Ramos (cell line): ENCODE data around the gene TGOLN2.

Experiments
- in situ Hi-C: fragments of 300-500 bp; cut with MboI; formaldehyde crosslinking; loops from one replicate; pipeline ENCODE4 v1.14.3; 2022; ENCODE audit warnings: low sequenced_read_pairs; ENCODE audit not compliant: unreplicated experiment

TGOLN2 gene

GRCh38 chr2:85312404-85312803 lies 15.4 kb downstream of the TGOLN2 start:
- in situ Hi-C loops, result no loop called here

GRCh38 chr2:85310330-85310729 lies 17.5 kb downstream of the TGOLN2 start:
- in situ Hi-C loops, result no loop called here

DNA sequence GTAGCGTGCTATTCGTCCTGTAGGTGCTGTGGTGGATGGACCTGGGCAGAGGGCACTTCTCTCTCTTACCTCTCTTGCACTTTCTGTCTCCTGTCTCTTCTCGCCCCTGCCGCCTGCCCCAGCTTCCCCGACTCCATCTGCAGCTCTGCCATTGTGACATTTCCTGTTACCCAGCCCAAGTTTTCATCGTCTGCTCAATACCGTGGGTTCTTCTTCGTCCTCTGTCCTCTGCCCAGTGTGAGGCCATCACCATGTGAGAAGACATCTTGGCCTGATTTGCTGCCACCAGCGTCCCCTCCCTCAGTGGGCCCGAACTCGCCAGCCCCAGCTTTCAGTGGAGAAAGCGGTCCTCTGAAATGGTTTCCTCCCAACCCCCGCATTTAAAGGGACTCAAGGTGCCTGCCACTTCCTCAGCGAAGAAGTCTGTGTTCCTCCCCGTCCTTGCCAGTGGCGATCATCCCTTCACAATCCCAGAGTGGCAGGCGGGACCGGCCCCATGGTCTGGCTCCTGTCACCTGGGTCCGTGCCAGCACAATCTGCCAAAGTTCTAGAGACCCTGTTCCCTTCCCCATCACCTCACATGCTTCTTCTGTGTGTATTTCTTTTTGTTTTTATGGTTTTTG lies 18.0 kb downstream of the TGOLN2 start:
- in situ Hi-C loops, result no loop called here

DNA sequence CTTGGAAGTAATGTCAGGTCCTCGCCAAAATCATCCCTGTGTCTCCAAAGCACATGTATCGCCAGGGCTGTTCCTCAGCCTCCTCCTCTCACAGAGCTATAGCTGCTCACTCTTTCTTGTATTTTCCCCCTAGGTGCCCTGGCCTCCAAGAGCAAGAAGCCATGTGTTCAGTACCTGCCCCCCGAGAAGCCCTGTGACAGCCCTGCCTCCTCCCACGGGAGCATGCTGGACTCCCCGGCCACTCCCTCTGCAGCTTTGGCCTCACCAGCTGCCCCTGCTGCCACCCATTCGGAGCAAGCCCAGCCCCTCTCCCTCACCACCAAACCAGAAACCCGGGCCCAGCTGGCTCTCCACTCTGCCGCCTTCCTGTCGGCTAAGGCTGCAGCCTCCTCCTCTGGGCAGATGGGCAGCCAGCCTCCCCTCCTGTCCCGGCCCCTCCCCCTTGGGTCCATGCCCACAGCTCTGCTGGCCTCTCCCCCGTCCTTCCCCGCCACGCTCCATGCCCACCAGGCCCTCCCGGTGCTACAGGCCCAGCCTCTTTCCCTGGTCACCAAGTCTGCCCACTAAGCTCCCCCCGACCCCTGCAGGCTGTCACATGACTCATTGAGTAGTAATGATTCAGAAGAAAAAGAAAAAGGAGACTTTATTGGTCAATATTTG lies 18.8 kb downstream of the TGOLN2 start:
- in situ Hi-C loops, result no loop called here

- in situ Hi-C loops, result no loop called here
Measured at GRCh38 chr2:85308201-85308600, 19.6 kb downstream of the TGOLN2 start.

GRCh38 chr2:85307527-85307897 lies 20.3 kb downstream of the TGOLN2 start:
- in situ Hi-C loops, result no loop called here

DNA sequence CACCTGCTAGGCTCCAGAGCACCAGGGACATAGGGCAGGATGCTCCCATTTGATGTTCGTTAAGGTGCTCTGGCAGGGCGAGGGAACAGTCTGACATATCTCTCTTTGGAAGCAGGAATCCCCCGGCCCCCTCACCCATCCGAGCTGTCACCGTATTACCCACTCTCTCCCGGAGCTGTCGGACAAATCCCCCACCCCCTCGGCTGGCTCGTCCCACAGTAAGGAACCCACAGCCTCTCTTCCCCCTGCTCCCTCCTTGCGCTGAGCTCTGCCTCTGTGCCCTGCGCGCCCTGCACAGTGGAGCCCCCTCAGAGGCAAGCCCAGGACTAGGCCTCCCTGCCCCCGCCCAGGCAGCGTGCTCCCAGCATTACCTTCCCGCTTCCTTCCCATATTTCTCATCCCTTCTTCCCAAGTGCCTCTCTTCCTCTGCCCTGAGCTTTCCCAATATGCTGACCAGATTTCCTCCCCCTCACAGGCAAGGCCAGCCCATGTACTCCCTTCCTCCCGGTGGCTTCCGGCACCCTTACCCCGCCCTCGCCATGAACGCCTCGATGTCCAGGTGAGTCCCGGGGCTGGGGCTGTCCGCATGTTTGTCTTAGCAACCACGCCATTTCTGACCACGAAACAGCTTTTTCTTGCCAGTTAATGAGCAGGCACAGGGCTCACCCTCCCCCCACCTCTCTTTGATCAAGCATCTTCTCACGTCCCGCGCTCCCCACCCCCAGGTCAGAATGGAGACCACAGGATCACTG lies 23.8 kb downstream of the TGOLN2 start:
- in situ Hi-C loops, result no loop called here

DNA sequence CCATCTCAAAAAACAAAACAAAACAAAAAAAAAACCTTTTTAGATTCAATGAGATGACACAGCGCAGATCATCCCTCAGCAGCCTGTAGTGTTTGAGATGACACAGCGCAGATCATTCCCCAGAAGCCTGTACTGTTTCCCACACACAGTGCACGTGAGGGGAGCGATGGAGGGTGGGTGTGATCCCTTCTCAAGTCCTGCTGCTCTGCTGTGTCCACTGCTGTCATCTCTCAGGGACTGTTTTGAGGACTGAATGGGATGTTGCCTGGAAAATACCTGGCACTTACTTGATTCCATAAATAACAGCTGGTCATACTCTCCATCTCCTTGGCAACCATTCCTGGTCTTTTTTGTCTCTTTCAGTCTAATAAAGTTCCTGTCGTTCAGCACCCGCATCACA lies 25.7 kb downstream of the TGOLN2 start:
- in situ Hi-C loops, result no loop called here

- in situ Hi-C loops, result loop anchor here (10.0 kb wide), 1 partner anchor 367 kb away; no protein-coding TSS in a partner anchor
Measured at GRCh38 chr2:85291425-85292023, 36.3 kb downstream of the TGOLN2 start.

GRCh38 chr2:85288244-85288725 lies 39.5 kb downstream of the TGOLN2 start:
- in situ Hi-C loops, result loop anchor here (10.0 kb wide), 1 partner anchor 793 kb away; no protein-coding TSS in a partner anchor

- in situ Hi-C loops, result loop anchor here (10.0 kb wide), 1 partner anchor 793 kb away; no protein-coding TSS in a partner anchor
Measured at GRCh38 chr2:85287721-85288120, 40.1 kb downstream of the TGOLN2 start.

- in situ Hi-C loops, result loop anchor here (10.0 kb wide), 1 partner anchor 792 kb away; no protein-coding TSS in a partner anchor
Measured at GRCh38 chr2:85286918-85287317, 40.9 kb downstream of the TGOLN2 start.

GRCh38 chr2:85283641-85284040 lies 44.1 kb downstream of the TGOLN2 start:
- in situ Hi-C loops, result loop anchor here (10.0 kb wide), 1 partner anchor 789 kb away; no protein-coding TSS in a partner anchor

- in situ Hi-C loops, result loop anchor here (10.0 kb wide), 1 partner anchor 788 kb away; no protein-coding TSS in a partner anchor
Measured at GRCh38 chr2:85282914-85283313, 44.9 kb downstream of the TGOLN2 start.

GRCh38 chr2:85281553-85281952 lies 46.2 kb downstream of the TGOLN2 start:
- in situ Hi-C loops, result loop anchor here (10.0 kb wide), 1 partner anchor 787 kb away; no protein-coding TSS in a partner anchor

DNA sequence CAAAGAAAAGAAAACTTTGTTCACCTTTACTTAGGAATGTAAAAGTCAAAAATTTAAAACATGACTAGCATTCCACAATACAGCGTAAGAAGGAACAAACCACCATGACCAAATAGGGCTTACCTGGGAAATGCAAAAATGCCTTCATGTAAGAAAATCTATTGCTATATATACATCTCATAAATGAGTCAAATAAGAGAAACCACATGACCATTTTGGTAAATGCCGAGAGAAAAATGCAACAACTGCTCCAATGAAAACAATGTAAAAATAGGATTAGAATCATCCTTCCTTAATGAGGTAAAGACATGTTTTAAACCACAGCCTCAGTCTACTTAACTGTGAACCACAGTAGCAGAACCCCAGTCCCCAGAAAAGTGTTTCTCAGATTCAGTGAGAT lies 49.4 kb downstream of the TGOLN2 start:
- in situ Hi-C loops, result no loop called here

DNA sequence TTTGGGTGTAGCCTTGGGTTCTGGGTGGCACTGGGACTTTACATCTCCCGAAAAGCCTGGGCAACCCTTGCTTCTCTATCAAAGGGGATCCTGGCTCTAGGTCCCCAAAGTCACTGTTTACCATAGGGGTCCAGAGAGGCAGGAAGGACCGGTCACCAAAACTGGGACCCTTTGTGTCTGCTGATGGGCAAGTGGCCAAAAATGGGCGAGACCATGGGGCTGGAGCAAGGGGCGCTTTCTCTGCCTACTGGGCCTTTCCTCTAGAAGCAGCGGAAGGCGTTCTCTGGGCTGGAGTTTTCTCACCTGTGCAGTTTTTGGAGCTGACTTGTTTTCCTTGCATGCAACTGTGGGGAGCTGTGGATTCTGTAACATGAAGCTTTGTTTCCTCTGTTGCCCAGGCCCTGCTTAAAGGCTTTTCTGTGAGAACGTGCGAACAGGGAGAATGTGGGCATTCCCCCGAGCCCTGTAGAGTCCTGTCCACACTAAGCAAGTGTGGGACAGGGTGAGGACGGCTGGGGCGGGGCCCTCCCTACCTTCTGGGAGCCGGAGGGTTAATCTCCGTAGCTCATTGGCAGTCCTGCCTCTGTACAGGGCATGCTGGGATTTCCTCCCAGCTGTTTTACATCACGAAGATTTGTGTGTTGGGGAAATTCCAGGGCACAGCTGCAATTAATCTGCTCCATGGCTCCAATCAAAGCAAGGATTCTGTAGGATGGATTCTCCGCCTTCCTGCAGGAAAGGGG lies 50.2 kb downstream of the TGOLN2 start:
- in situ Hi-C loops, result no loop called here

DNA sequence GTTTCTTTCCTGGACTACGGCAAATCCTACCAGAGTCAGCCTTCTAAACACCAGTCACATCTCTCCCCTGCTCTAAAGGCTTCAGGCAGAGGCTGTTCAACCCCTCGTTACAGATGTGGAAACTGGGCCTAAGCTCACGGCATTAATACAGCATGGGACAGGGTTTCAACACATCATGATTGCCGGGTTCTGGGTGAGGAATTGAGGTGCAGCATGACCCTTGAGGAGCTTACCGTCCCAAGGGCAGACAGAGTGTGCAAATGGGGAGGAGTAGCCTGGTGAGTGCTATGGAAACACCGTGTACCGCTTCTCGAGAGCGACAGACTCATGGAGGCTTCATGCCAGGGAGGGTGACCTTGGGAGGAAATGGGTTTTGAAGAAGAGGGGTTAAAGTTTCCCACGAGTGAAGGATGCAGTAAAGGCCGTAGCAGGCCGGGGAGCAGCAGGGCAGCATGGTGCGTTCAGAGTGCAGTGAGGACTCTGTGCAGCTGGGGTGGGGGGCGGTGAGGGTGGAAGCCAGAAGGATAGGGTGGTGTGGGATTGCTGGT lies 51.1 kb downstream of the TGOLN2 start:
- in situ Hi-C loops, result no loop called here

DNA sequence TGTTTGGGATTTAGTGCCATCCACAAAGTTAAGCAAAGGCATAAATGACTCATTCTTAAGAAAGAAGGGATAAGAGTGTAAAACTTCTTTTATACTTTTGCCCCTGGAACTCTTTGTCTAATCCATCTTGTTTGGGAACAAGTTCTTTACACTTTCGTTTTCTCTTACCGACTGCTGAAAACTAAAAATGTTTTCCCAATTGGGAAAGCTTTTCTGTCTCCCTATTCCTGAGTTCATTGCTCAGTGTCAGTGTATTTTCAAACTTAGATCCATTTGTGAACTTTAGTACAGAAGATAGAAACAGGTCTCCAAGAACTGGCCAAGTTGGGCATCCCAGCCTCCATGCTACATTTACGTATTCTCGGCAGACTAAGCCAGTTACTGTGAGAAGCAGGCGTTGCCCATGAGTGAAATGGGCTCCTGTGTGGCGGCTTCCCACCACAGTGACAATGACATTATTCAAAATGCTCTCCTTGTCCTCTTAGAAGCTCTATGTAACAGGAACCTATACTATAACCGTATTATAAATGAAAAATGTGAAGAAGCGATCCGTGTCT lies 51.7 kb downstream of the TGOLN2 start:
- in situ Hi-C loops, result no loop called here
